GM18861 (cell line): ENCODE measurements around the gene OXSR1.
"Not testable (repeated sequence)": the region's sequence is repeated elsewhere in the genome, so short reads cannot be mapped to it uniquely, and the experiment has no call there.

Experiments
- ATAC-seq: cut with Tn5 transposase; IDR thresholded peaks from one replicate; pipeline ENCODE4 v1.9.1; 2021; ENCODE audit not compliant: unreplicated experiment

Gene OXSR1

GRCh38 chr3:38265604-38266307 lies 100.4 kb downstream of the OXSR1 start, which contains the start of gene SLC22A13:
Gene SLC22A13, plus strand, starts transcription at chr3:38265812. Its CDS starts 49 bp downstream, at chr3:38265861.
- no peak for ATAC-seq

- no peak for ATAC-seq
Measured at GRCh38 chr3:38266810-38267209, 101.5 kb downstream of the OXSR1 start.

- no peak for ATAC-seq
Measured at GRCh38 chr3:38267662-38268061, 102.3 kb downstream of the OXSR1 start.

- ATAC-seq, result no peak
Measured at GRCh38 chr3:38268087-38268486, 102.8 kb downstream of the OXSR1 start.

GRCh38 chr3:38268522-38268921 lies 103.2 kb downstream of the OXSR1 start:
- no peak for ATAC-seq

- no peak for ATAC-seq
Measured at GRCh38 chr3:38270606-38271005, 105.3 kb downstream of the OXSR1 start.

GRCh38 chr3:38271553-38271952 lies 106.2 kb downstream of the OXSR1 start:
- ATAC-seq, result no peak

- no peak for ATAC-seq
Measured at GRCh38 chr3:38274864-38275649, 109.7 kb downstream of the OXSR1 start.

GRCh38 chr3:38275658-38276057 lies 110.3 kb downstream of the OXSR1 start:
- ATAC-seq, result no peak

- ATAC-seq, result no peak
Measured at GRCh38 chr3:38276081-38276916, 111.0 kb downstream of the OXSR1 start.

- no peak for ATAC-seq
Measured at GRCh38 chr3:38276917-38277630, 111.7 kb downstream of the OXSR1 start.

- no peak for ATAC-seq
Measured at GRCh38 chr3:38278841-38279240, 113.5 kb downstream of the OXSR1 start.

GRCh38 chr3:38281895-38282686 lies 116.8 kb downstream of the OXSR1 start, which contains the start of gene SLC22A14:
Gene SLC22A14, plus strand, starts transcription at chr3:38282294. Its CDS starts 23,733 bp downstream, at chr3:38306027.
- no peak for ATAC-seq

- no peak for ATAC-seq
Measured at GRCh38 chr3:38283810-38284755, 118.7 kb downstream of the OXSR1 start.

GRCh38 chr3:38284756-38285150 lies 119.4 kb downstream of the OXSR1 start:
- ATAC-seq, result no peak

GRCh38 chr3:38289286-38290217 lies 124.2 kb downstream of the OXSR1 start:
- ATAC-seq, result not testable (repeated sequence)

GRCh38 chr3:38297053-38297452 lies 131.7 kb downstream of the OXSR1 start:
- ATAC-seq, result not testable (repeated sequence)

- no peak for ATAC-seq
Measured at GRCh38 chr3:38297537-38297936, 132.2 kb downstream of the OXSR1 start.
